Activated naive CD8-positive, alpha-beta T cell treated with anti-CD3 and anti-CD28 coated beads, Interleukin-2, amount 10 ng/mL, durations not matched to agents 7 days and 5 days (primary cell): ENCODE results near the gene TPM4. TPM values are rescaled to one million over a fixed set of nuclear protein-coding genes. Genes with fewer than 3 reads are reported as not detected.

Experiments
- ATAC-seq: fragments of 150-1000 bp; cut with Tn5 transposase; one replicate; pipeline ENCODE4 v1.10.0; 2021; ENCODE audit warnings: low read depth, moderate library complexity
- POLR2A ChIA-PET: fragments of 350-600 bp; sonication (Branson Sonifier 250); formaldehyde crosslinking; loops from one replicate; lab custom pipeline; 2021; ENCODE audit warnings: antibody characterized with exemption; lab: Charles Lee
- DNase-seq: peaks from one replicate; pipeline ENCODE4 v3.0.0; 2021
- H3K27ac Mint-ChIP-seq: one replicate; pipeline ENCODE4 v1.8.0; 2022; ENCODE audit warnings: mild to moderate bottlenecking, mixed read lengths
- H3K27me3 Mint-ChIP-seq: one replicate; pipeline ENCODE4 v1.8.0; 2022; ENCODE audit warnings: mild to moderate bottlenecking, moderate library complexity, mixed read lengths
- H3K36me3 Mint-ChIP-seq: one replicate; pipeline ENCODE4 v1.8.0; 2021; ENCODE audit warnings: mild to moderate bottlenecking, mixed read lengths
- H3K4me1 Mint-ChIP-seq: one replicate; pipeline ENCODE4 v1.8.0; 2021; ENCODE audit warnings: mixed read lengths
- H3K4me3 Mint-ChIP-seq: one replicate; pipeline ENCODE4 v1.8.0; 2022; ENCODE audit warnings: mild to moderate bottlenecking, moderate library complexity, mixed read lengths
- H3K9me3 Mint-ChIP-seq: one replicate; pipeline ENCODE4 v1.8.0; 2021; ENCODE audit warnings: mixed read lengths
- total RNA-seq, 2 experiments: library from RNA; stranded (reverse); gene quantifications; one replicate each; pipeline ENCODE4 v1.2.3, GENCODE V29; 2021

Gene TPM4
- total RNA-seq, 2 experiments from 2014 or later: 278 to 282 TPM

DNA sequence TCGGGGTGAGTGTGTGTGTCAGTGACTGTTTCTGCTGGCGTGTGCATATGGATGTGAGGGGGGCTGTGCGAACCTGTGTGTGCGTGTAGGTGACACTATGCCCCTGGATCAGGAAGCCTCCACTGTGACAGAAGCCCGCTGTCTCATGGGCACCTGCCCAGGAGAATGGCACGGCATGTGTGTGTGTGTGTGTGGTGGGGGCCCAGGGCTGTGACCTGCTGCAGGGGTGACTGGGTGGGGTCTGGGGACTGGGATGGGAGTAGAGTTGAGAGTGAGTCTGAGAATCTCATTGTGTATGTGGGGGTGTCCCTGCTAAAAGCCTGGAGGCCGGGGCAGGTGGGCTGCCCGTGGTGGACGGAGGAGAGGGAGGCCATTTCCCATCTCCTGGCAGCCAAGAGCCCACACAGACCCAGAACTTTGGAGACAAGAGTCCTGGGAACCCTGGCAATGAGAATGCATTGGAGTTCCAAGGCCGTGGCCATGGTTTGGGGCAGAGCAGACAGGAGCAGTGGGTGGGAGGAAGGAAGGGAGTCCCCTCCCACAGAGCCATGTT, 6.4 kb upstream of the TPM4 start:
- Mint-ChIP-seq H3K4me1 (peaks cover 37% of the 10 kb centered on the region), H3K27me3 (no peaks in the 10 kb centered on the region), H3K4me3 (no peak overlapping the region), H3K36me3 (no peaks in the 10 kb centered on the region), H3K27ac (no peak overlapping the region), H3K9me3 (no peaks in the 10 kb centered on the region)
- POLR2A ChIA-PET: interaction anchor here (0.7 to 8.7 kb wide), 10 partner anchors 9 to 115 kb away, joined by 3 to 100 read pairs (median 6); partner anchors contain the start of genes FAM32A, HSH2D and RAB8A
- no peak for ATAC-seq
- no peak for DNase-seq

DNA sequence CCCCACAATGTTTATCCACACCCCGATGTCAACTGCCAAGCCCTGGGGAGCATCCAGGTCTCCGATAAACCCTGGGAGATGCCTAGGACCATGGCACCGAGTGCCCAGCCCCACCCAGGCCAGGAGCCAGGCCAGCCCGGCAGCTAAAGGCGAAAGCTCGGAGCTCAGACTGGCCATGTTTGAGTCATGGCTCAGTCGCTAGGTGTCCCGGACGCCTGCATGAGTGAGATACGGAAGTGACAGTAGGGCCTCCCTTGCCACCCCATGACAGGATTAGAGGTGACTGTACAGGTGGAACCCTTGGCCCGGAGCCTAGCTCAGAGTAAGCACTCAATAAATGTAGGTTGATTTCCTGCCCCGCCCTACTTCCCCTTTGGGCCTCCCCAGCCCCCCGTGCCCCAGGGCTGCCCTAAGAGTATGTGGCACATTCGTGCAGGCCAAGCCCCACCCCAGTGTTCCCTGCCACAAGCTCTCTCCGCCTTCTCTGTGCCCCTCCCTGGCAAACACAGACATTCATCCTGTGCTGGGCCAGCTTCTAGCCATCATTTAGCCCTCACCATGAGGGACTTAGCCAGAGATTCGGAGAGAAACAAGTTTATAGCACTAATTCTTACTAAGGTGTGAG, 5.8 kb upstream of the TPM4 start:
- DNase-seq (peak; percentile 72), ATAC-seq (peak; percentile 95)
- POLR2A ChIA-PET: interaction anchor here (0.7 to 8.7 kb wide), 13 partner anchors 8 to 233 kb away, joined by 3 to 100 read pairs (median 7); partner anchors contain the start of genes FAM32A, HSH2D and RAB8A
- peaks cover 42% of the 10 kb centered on the region for H3K4me1 Mint-ChIP-seq
- no peak overlapping the region for H3K27ac Mint-ChIP-seq
- H3K9me3 Mint-ChIP-seq: no peaks in the 10 kb centered on the region
- no peak overlapping the region for H3K4me3 Mint-ChIP-seq
- H3K36me3 Mint-ChIP-seq: no peaks in the 10 kb centered on the region
- H3K27me3 Mint-ChIP-seq: no peaks in the 10 kb centered on the region

DNA sequence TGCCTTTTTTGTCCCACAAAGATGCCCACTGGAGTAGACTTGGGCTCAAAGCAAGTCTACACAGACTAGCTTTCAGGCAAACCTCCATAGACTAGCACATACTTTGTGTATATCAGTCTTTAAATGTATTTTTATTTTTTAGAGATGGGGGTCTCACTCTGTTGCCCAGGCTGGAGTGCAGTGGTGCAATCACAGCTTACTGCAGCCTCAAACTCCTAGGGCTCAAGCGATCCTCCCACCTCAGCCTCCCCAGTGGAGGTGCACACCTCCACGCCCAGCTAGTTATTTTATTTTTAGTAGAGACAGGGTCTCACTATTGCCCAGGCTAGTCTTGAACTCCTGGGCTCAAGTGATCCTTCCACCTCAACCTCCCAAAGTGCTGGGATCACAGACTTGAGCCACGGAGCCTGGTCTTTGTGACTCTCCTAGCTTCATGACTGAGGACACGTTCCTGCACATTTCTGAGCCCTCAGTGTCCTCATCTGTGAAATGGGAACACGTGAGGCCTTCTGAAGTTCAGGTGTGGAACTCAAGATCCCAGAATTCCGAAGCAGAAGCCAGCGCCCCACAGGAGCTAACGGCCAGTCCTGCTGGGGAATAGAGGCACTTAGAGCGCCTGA, 5.1 kb upstream of the TPM4 start:
- no peaks in the 10 kb centered on the region for H3K27me3 Mint-ChIP-seq
- no peak for DNase-seq
- peak overlapping the region; percentile 7 for H3K27ac Mint-ChIP-seq
- peaks cover 45% of the 10 kb centered on the region for H3K4me1 Mint-ChIP-seq
- no peak for ATAC-seq
- H3K36me3 Mint-ChIP-seq: no peaks in the 10 kb centered on the region
- POLR2A ChIA-PET: interaction anchor here (0.8 to 8.7 kb wide), 11 partner anchors 8 to 234 kb away, joined by 3 to 100 read pairs (median 8); partner anchors contain the start of genes FAM32A, HSH2D and RAB8A
- no peak overlapping the region for H3K4me3 Mint-ChIP-seq
- H3K9me3 Mint-ChIP-seq: no peaks in the 10 kb centered on the region

DNA sequence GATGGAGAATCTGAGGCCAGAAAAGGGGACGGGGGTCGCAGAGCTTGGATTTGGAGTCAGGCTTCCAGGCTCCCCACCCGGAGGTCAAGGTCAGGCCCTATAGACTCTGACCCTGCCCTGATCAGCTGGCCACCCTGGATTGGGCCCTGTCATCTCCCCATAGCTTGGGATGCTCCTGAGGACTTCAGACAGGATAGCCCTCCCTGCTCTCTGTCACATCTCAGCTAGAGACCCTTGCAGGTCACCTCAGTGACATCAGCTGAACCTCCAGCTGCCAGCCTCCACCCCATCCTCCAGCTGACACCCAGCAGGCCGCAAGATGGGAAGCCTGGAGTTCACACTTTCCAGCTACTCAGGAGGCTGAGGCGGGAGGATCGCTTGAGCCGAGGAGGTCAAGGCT, 2.8 kb upstream of the TPM4 start:
- DNase-seq: no peak
- no peak for ATAC-seq
- H3K36me3 Mint-ChIP-seq: peaks cover 10% of the 10 kb centered on the region
- H3K4me1 Mint-ChIP-seq: peaks cover 47% of the 10 kb centered on the region
- POLR2A ChIA-PET: interaction anchor here (0.5 to 8.7 kb wide), 6 partner anchors 12 to 295 kb away, joined by 3 to 100 read pairs (median 3); partner anchors contain the start of genes HSH2D and RAB8A
- H3K4me3 Mint-ChIP-seq: peak overlapping the region; percentile 28
- H3K27ac Mint-ChIP-seq: peak overlapping the region; percentile 87
- no peaks in the 10 kb centered on the region for H3K9me3 Mint-ChIP-seq
- no peaks in the 10 kb centered on the region for H3K27me3 Mint-ChIP-seq

DNA sequence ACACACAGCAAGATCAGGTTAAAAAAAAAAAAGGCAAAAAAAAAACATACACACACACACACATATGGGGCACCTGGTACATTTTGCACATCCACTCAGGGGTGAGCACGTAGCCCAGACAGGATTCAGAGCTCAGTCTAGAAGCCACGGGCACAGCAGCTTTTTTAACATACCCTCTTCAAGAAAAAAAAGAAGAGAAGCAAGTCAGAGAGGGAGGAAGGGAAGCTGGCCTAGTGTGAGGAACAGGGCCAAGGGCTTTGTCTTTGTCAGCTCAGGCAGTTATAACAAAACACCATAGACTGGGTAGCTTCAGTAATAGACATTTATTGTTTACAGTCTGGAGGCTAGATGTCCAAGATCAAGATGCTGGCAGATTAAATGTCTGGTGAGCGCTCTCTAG, 2.3 kb upstream of the TPM4 start:
- POLR2A ChIA-PET: interaction anchor here (0.5 to 8.7 kb wide), 9 partner anchors 12 to 385 kb away, joined by 3 to 100 read pairs (median 4); partner anchors contain the start of genes HSH2D and RAB8A
- no peaks in the 10 kb centered on the region for H3K27me3 Mint-ChIP-seq
- DNase-seq (no peak), ATAC-seq (no peak)
- peaks cover 49% of the 10 kb centered on the region for H3K4me1 Mint-ChIP-seq
- H3K27ac Mint-ChIP-seq: peak overlapping the region; percentile 87
- peak overlapping the region; percentile 28 for H3K4me3 Mint-ChIP-seq
- H3K9me3 Mint-ChIP-seq: no peaks in the 10 kb centered on the region
- peaks cover 13% of the 10 kb centered on the region for H3K36me3 Mint-ChIP-seq

DNA sequence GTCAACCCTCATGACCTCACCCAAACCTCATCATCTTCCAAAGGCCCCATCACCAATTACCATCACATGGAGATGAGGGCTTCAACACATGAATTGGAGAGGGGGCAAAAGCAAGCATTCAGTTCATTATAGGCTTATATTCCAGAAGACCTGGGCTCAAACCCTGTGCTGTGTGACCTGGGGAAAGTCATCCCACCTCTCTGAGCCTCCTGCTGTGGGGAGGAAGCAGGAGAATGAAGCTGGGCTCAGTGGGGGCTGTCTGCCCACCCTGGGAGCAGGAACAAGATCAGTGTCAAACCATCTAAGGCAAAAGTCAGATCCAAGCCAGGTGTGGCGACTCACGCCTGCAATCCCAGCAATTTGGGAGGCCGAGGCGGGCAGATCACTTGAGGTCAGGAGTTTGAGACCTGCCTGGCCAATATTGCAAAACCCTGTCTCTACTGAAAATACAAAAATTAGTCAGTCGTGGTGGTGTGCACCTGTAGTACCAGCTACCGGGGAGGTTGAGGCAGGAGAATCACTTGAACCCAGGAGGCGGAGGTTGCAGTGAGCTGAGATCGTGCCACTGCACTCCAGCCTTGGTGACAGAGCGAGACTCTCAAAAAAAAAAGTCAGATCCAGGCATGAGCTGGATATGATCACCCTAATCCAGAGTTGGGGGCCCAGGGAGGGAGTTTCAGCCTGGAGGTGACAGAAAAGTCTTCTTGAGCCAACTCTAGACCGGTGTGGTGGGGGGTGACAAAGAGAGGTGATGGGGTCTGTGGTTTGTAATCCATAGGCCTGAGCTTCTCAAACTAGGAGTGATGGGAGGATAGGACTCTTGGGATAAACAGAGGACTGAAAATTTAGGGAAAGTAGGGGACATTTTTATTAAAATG, 1.6 kb upstream of the TPM4 start:
- Mint-ChIP-seq H3K27ac (peak overlapping the region; percentile 87), H3K36me3 (peaks cover 14% of the 10 kb centered on the region), H3K4me3 (peak overlapping the region; percentile 89), H3K27me3 (no peaks in the 10 kb centered on the region), H3K4me1 (peaks cover 54% of the 10 kb centered on the region), H3K9me3 (no peaks in the 10 kb centered on the region)
- POLR2A ChIA-PET: interaction anchor here (0.7 to 8.7 kb wide), 5 partner anchors 8 to 384 kb away, joined by 4 to 100 read pairs (median 6); no protein-coding TSS in a partner anchor
- ATAC-seq (no peak), DNase-seq (no peak)

DNA sequence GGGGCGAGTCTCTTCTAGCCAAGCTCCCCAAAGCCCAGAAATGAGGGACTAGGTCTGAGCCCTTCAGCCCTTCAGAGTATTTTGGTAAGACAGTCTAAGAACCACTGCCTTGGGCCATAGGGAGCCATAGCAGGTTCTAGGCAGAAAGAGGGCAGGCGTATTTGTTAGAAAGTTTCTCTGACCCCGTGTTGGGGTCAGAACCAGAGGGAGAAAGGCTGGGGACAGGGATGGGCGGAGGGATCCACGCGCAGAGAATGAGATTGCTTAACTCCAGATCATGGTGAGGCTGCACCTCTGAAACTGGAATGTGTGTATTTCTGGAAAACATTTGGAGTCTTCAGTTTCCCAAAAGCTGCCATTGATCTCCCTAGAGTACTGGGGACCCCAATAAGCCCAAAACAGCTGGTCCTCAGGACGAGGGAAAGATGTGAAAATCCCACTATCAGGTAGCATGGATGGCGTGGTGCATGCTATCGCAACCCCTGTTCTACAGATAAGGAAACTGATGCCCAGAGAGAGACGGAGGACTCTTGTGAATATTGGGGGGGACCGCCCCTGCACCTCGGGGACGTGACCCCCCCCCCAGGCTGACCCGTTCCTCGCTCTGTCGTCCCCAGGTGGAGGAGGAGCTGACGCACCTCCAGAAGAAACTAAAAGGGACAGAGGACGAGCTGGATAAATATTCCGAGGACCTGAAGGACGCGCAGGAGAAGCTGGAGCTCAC, 703 bp upstream of the TPM4 start:
- Mint-ChIP-seq H3K9me3 (no peaks in the 10 kb centered on the region), H3K36me3 (peaks cover 21% of the 10 kb centered on the region), H3K4me3 (peak overlapping the region; percentile 89), H3K27ac (peak overlapping the region; percentile 87), H3K4me1 (peaks cover 58% of the 10 kb centered on the region), H3K27me3 (no peaks in the 10 kb centered on the region)
- POLR2A ChIA-PET: interaction anchor here (0.5 to 8.7 kb wide), 17 partner anchors 9 to 265 kb away, joined by 3 to 100 read pairs (median 5); partner anchors contain the start of genes FAM32A, HSH2D and RAB8A
- DNase-seq (no peak), ATAC-seq (no peak)

DNA sequence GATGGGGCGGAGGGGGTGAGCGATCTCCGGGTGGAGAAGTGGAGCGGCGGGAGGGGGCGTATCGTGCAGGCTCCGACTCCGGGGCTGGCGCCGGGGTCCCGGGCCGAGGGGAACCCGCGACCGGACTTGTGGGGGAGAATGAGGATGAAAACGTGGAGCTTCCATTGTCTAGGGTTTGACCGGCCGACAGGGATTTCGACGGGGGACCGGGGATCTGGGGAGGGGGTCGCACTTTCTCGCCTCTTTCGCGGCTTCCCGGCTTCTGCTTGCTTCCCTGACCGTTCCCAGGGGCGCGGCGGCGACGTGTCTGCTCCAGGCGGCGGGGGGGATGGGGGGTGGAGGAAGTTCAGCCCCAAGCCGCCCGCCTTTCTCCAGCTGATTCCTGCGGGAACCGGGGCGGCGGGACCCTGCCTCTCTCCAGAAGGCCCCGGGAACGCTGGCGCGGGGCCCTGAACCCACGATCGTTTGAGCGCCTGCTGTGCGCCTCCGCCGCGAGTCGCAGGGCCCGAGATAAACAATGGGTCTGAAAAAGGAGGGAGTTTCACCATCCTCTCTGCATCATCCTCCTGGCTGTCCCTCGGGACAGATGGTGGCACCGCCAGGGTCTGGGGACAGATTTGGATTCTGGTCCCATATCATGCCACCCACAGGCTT, 790 bp downstream of the TPM4 start:
- ATAC-seq (no peak), DNase-seq (no peak)
- POLR2A ChIA-PET: interaction anchor here (0.7 to 8.7 kb wide), 16 partner anchors 9 to 698 kb away, joined by 3 to 100 read pairs (median 4); partner anchors contain the start of genes AKAP8, FAM32A and HSH2D
- H3K27me3 Mint-ChIP-seq: no peaks in the 10 kb centered on the region
- H3K9me3 Mint-ChIP-seq: no peaks in the 10 kb centered on the region
- H3K27ac Mint-ChIP-seq: peak overlapping the region; percentile 93
- H3K36me3 Mint-ChIP-seq: peaks cover 32% of the 10 kb centered on the region
- H3K4me1 Mint-ChIP-seq: peaks cover 64% of the 10 kb centered on the region
- peak overlapping the region; percentile 85 for H3K4me3 Mint-ChIP-seq

DNA sequence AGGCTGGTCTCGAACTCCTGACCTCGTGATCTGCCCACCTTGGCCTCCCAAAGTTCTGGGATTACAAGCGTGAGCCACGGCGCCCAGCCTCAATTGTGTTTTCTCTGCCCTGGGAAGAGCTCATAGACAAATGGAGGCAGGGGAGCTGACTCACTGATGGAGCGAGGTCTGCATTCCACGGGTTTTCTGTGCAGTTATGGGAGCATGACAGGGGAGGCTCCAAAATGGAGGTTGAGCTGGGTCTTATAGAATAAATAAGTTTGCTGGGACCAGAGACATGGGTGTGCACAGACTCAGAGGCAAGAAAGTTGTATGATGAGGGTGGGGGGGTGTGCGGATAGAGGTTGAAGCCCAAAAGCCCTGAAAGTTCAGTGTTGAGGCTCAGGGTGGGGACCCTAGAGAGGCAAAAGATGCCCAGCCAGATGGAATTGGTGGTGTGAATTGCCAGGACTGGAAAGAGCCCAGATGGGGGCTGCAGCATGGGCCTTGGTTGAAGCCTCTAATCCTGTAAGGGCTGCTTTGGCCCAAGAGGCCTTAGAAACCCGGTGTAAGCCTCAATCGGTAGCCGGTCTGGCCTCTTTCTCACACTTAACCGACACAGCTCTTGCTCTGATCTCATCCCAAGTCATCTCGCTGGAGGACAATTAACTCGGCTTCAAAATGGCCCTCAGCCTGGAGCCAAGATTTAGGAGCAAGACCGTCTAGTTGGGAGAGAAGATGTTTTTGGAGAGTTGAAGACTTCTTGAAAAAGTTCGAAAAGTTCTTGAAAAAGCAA, 1.9 kb downstream of the TPM4 start:
- Mint-ChIP-seq H3K36me3 (peaks cover 42% of the 10 kb centered on the region), H3K27ac (peak overlapping the region; percentile 93), H3K27me3 (no peaks in the 10 kb centered on the region), H3K9me3 (no peaks in the 10 kb centered on the region), H3K4me1 (peaks cover 60% of the 10 kb centered on the region), H3K4me3 (peak overlapping the region; percentile 85)
- POLR2A ChIA-PET: interaction anchor here (0.5 to 8.7 kb wide), 17 partner anchors 7 to 1407 kb away, joined by 3 to 100 read pairs (median 4); partner anchors contain the start of genes AKAP8, AP1M1, FAM32A and HSH2D
- peak; percentile 32 for DNase-seq
- ATAC-seq: no peak

DNA sequence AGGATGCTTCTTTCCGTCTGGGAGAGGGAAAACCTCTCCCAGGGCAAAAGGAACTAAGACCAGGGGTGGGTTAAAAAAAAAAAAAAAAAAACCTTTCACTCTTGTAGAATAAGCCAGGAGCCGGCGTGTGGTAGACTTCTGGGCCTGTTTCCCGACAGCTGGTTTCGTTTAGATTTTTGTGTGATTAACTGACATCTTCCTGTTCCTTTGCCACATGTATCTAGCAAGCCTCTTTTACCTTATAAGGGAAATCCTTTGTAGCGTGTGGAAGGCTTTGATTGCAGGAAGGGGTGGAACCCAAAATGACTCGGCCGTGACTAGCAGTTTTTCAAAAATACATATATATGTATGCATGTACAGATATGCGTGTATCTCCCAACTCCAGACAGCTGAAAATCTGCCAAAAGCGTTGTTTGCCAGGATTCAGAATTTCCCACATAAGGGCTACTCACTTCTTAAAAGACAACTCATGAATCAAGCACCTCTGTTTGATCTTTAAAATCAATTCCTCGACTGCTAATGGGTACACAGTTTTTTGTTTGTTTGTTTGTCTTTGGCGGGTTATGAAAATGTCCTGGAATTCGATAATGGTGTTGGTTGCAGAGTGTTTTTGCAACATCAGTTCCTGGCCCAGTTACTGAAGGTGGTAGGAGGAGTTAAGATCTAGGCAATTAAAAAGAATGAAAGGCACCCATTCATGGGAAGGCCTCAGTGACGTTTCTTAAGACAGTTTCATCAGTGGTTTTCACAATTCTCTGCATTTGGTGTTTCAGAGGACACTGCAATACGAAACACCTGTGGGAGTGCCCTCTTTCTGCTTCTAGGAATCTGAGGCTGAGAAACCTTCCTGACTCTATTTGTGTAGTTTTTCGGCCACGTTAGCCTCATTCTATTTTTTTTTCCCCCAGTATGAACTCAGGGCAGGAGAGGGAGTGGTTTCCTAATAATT, 2.7 kb downstream of the TPM4 start:
- no peak for DNase-seq
- H3K4me1 Mint-ChIP-seq: peaks cover 56% of the 10 kb centered on the region
- peak; percentile 60 for ATAC-seq
- H3K4me3 Mint-ChIP-seq: peak overlapping the region; percentile 85
- POLR2A ChIA-PET: interaction anchor here (0.5 to 4.1 kb wide), 10 partner anchors 9 to 1406 kb away, joined by 3 to 65 read pairs (median 5); partner anchors contain the start of genes AP1M1, FAM32A and HSH2D
- peaks cover 46% of the 10 kb centered on the region for H3K36me3 Mint-ChIP-seq
- no peaks in the 10 kb centered on the region for H3K9me3 Mint-ChIP-seq
- no peaks in the 10 kb centered on the region for H3K27me3 Mint-ChIP-seq
- peak overlapping the region; percentile 93 for H3K27ac Mint-ChIP-seq
